Chondrocyte (in vitro differentiated cells): ENCODE data around the gene ZFC3H1. TPM values are rescaled to one million over a fixed set of nuclear protein-coding genes. Genes with fewer than 3 reads are reported as not detected.

ENCODE experiments used
- DNase-seq: peaks from one replicate; pipeline ENCODE4 v3.0.0; 2021; ENCODE audit warnings: mixed read lengths, low spot score
- H3K27ac Mint-ChIP-seq: one replicate; pipeline ENCODE4 v1.8.0; 2021; ENCODE audit warnings: mild to moderate bottlenecking, moderate library complexity, mixed read lengths; ENCODE audit not compliant: unreplicated experiment
- H3K27me3 Mint-ChIP-seq: 2 replicates; pipeline ENCODE4 v1.8.0; 2021; ENCODE audit warnings: low read depth, mixed read lengths
- H3K36me3 Mint-ChIP-seq: 2 replicates; pipeline ENCODE4 v1.8.0; 2021; ENCODE audit warnings: low read depth, mixed read lengths
- H3K4me1 Mint-ChIP-seq: 2 replicates; pipeline ENCODE4 v1.8.0; 2021; ENCODE audit warnings: low read depth, mild to moderate bottlenecking, mixed read lengths
- H3K4me3 Mint-ChIP-seq: one replicate; pipeline ENCODE4 v1.8.0; 2021; ENCODE audit warnings: mild to moderate bottlenecking, moderate library complexity, mixed read lengths; ENCODE audit not compliant: unreplicated experiment
- H3K9me3 Mint-ChIP-seq: 2 replicates; pipeline ENCODE4 v1.8.0; 2021; ENCODE audit warnings: low read depth, mixed read lengths
- CTCF ChIP-seq: fragments of 200-600 bp; sonication (generic); IDR thresholded peaks from 2 replicates; pipeline ENCODE4 v1.5.0; 2021; ENCODE audit warnings: antibody characterized with exemption, mild to moderate bottlenecking, moderate library complexity
- total RNA-seq: library from RNA; stranded (reverse); gene quantifications from 3 replicates; pipeline ENCODE4 v1.2.1, GENCODE V29; 2021

ZFC3H1 gene
- total RNA-seq, 1 donor from 2014 or later, result 39.6 TPM

DNA sequence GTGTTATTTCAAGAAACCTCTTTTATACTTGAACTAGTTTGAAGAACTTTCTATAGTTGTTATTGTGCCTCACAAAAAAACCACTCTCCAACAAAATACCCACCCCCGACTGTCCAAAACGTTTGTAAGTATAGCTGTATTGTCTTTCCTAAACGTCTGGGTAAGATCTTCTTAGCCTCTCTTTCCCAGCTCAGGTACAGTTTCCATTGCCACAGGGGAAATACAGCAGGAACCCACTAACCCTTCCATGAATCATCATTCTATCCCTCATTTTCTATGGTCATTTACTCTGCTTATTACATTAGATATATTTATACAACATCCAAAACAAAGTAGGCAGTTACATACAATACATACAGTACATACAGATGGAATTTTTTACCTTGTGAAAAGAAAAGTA, 70.8 kb downstream of the ZFC3H1 start:
- Mint-ChIP-seq H3K4me1 (peaks cover 26% of the 10 kb centered on the region), H3K36me3 (no peaks in the 10 kb centered on the region)

DNA sequence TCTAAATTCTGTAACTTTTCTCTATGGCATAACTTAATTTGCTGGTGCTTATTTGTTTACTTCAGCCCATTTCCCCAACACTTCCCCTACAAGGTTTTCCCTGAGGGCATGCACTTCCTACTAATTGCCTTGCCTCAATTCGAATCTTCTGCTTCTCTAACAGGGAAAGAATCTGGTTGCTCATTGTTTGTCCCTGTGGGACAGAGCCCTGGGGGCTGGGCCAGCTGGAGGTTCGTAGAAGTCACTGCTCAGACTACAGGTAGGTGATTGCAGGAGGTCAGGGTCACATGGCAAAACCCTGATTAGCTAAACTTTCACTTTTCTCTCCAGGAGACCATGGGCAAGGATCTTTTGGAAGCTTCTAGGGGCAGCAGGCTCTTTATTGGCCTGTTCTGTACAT, 72.0 kb downstream of the ZFC3H1 start:
- no peak for DNase-seq
- no peak overlapping the region for H3K27ac Mint-ChIP-seq
- no peak overlapping the region for H3K4me3 Mint-ChIP-seq
- no peaks in the 10 kb centered on the region for H3K9me3 Mint-ChIP-seq
- peaks cover 26% of the 10 kb centered on the region for H3K4me1 Mint-ChIP-seq
- H3K36me3 Mint-ChIP-seq, result no peaks in the 10 kb centered on the region
- no peaks in the 10 kb centered on the region for H3K27me3 Mint-ChIP-seq
- TF ChIP-seq CTCF, result no peak

More for the DNA sequence above, 70.8 kb downstream of the ZFC3H1 start:
- TF ChIP-seq CTCF, result no peak
- no peaks in the 10 kb centered on the region for H3K9me3 Mint-ChIP-seq
- no peaks in the 10 kb centered on the region for H3K27me3 Mint-ChIP-seq
- peak overlapping the region; percentile 24 for H3K27ac Mint-ChIP-seq
- no peak overlapping the region for H3K4me3 Mint-ChIP-seq
- no peak for DNase-seq

- no peaks in the 10 kb centered on the region for H3K36me3 Mint-ChIP-seq
- DNase-seq, result no peak
- H3K4me1 Mint-ChIP-seq, result peaks cover 24% of the 10 kb centered on the region
- no peak for TF ChIP-seq CTCF
- H3K27ac Mint-ChIP-seq, result peak overlapping the region; percentile 39
- H3K4me3 Mint-ChIP-seq, result no peak overlapping the region
- no peaks in the 10 kb centered on the region for H3K9me3 Mint-ChIP-seq
- no peaks in the 10 kb centered on the region for H3K27me3 Mint-ChIP-seq
Measured at GRCh38 chr12:71589478-71589881, 74.2 kb downstream of the ZFC3H1 start.

GRCh38 chr12:71587012-71587411, 76.6 kb downstream of the ZFC3H1 start:
- Mint-ChIP-seq H3K4me3 (no peak overlapping the region), H3K27ac (no peak overlapping the region), H3K4me1 (peaks cover 11% of the 10 kb centered on the region), H3K9me3 (no peaks in the 10 kb centered on the region), H3K27me3 (no peaks in the 10 kb centered on the region), H3K36me3 (peaks cover 4% of the 10 kb centered on the region)
- no peak for DNase-seq
- no peak for TF ChIP-seq CTCF

DNA sequence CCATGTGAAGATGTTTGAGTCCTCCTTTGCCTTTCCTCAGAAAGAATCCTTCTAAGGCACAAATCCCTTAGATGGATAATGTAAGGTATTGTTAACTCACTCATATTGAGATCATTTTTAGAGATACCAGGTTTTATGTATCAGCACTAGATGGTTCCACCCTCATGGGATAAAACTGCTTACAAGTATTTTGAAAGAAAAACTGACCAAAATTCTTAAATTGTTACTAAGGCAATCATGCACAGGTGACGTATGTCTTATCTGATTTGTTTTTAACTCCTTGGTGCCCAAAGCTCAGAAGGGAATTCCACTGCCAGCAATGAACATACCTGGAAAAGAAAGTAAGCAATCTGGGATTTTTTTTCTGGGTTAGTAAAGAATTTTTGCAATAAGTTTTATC, 78.4 kb downstream of the ZFC3H1 start:
- peaks cover 11% of the 10 kb centered on the region for H3K4me1 Mint-ChIP-seq
- H3K4me3 Mint-ChIP-seq, result no peak overlapping the region
- H3K36me3 Mint-ChIP-seq, result peaks cover 6% of the 10 kb centered on the region
- no peak overlapping the region for H3K27ac Mint-ChIP-seq
- DNase-seq, result no peak
- H3K9me3 Mint-ChIP-seq, result no peaks in the 10 kb centered on the region
- H3K27me3 Mint-ChIP-seq, result no peaks in the 10 kb centered on the region
- no peak for TF ChIP-seq CTCF
